ENCODE data around the gene CCDC191. TPM values are rescaled to one million over a fixed set of nuclear protein-coding genes. Genes with fewer than 3 reads are reported as not detected.

CCDC191 gene
- total RNA-seq, 1 donor from 2014 or later: 1.4 TPM

GRCh38 chr3:114058646-114059045 is 2.3 kb upstream of the CCDC191 start:
- DNase-seq (ENCODE audit: low read depth): no peak

DNA sequence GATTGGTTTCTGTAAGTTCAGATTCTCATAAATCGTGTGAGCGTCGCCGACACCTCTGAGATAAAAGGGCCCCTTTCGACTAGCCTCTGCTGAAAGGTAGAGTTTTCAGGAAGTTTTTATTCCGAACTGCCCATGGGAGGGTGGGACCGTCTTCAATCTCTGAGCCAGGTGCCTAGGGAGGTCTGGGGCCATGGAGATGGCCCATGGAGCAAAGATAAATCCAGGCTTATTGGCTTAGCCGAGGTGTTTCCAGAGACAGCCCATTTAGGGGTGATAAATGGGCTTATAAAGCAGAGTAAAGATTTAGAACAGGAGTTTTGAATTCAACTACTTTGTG is 653 bp upstream of the CCDC191 start:
- DNase-seq (ENCODE audit: low read depth): no peak

GRCh38 chr3:114052216-114052615 is 4.1 kb downstream of the CCDC191 start:
- no peak for DNase-seq (ENCODE audit: low read depth)

DNA sequence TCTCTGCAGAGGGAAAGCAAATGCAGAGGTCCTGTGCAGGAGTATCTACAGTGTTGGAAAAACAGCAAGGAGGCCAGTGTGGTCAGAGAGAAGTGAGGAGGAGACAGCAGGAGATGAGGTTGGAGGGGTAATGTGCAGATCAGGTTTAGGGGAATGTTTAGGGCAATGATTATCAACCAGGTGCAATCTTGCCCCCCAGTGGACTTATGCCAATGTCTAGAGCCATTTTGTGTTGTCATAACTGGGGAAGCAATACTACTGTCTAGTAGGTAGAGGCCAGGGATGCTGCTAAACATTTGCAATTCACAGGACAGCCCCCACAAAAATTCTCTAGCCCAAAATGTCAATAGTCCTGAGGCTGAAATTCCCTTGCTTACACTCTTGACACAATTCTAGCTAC is 13.1 kb downstream of the CCDC191 start:
- DNase-seq (ENCODE audit: low read depth): no peak

GRCh38 chr3:114035896-114036295 is 20.4 kb downstream of the CCDC191 start:
- no peak for DNase-seq (ENCODE audit: low read depth)

GRCh38 chr3:114034787-114035545 is 21.4 kb downstream of the CCDC191 start:
- no peak for DNase-seq (ENCODE audit: low read depth)

GRCh38 chr3:114034211-114034610 is 22.1 kb downstream of the CCDC191 start:
- DNase-seq (ENCODE audit: low read depth): no peak

- no peak for DNase-seq (ENCODE audit: low read depth)
Measured at GRCh38 chr3:114033721-114034120, 22.6 kb downstream of the CCDC191 start.

DNA sequence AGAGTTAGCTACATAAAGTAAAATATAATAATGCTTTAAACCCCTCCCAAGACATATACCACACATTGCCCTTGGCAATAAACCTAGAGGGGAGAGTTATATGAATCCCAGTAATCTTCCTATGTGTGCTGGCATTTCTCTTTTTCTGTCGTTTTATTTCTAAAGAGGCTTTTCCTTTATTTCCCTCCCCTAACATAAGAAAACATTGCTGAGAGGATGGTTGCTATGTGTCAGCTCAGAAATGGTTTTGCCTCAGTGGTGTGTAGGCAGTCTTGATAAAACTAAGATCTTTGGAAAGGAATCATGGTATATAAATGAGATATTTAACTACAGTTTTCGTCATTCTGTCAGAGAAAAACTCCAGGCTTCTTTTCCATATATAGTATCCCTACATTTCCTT is 30.0 kb downstream of the CCDC191 start:
- no peak for DNase-seq (ENCODE audit: low read depth)

DNA sequence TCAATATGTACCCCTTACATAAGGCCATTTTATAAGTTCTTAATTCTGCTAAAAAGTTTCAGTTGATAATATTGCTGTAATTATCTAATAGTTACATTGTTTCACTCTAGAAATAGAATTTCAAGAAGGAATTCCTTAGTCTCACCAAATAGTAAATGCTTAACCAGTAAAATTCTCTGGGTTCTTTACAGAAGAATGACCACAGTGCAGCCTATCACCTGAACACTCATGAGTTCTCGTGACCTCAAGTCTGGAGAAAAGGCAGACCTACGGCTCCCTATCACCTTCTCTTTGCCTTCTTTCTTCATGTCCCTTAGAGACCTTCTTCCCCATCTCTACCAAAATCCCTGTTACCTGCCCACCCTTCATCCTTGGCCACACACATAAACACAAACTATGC is 30.9 kb downstream of the CCDC191 start:
- no peak for DNase-seq (ENCODE audit: low read depth)

- DNase-seq (ENCODE audit: low read depth): no peak
Measured at GRCh38 chr3:114022145-114022802, 34.1 kb downstream of the CCDC191 start.

GRCh38 chr3:114020907-114021306 is 35.4 kb downstream of the CCDC191 start:
- no peak for DNase-seq (ENCODE audit: low read depth)

DNA sequence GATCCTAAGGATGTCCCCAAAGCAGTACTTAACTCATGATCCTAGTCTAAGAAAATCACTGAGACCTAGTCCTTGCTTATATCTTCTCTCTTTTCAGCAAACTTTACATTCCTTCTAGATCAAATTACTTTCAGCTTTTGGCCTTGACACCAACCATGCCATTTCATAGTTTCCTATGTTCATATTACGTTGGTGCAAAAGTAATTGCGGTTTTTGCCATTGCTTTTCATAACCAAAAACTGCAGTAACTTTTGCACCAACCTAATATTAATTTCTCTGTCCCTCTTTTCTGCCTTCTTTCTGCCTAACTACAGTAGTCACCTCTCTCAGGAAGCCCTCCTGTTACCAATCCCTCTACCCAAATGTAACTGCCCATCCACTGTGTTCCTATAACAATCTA is 36.8 kb downstream of the CCDC191 start:
- DNase-seq (ENCODE audit: low read depth): no peak

GRCh38 chr3:114014211-114014610 is 42.1 kb downstream of the CCDC191 start:
- DNase-seq (ENCODE audit: low read depth): no peak

DNA sequence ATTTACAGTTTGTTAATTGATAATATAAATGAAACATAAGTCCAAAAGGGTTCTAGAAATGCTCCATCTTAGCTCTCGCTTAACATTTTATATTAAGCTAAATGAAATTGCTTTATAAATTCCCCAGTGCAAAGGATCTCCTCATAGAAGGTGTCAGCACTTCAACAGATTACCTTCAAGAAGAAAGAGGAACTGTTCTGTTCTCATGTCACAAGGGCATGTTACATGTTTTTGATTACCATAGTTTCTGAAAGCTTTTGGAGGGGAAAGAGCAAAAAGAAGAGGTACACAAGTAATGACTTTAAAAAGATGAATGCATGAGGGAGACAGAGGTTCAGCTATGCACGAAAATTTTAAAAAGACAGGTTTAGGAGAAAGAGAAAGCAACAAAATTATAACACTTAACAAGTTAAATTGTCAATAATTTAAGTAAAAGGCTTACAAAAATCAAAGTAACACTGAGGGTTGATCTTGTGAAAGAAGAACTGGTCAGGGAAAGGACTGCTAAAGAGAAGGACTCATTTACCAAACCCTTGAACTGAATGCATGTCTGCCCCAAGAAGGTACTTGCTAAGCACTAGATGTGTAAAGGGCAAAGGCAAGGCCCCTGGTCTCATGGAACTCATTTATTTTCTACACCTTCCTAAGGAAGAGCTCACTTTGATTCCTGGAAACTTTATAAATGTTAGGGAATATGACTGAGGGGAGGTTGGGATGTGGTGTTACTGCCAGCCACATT is 45.1 kb downstream of the CCDC191 start:
- no peak for DNase-seq (ENCODE audit: low read depth)

DNA sequence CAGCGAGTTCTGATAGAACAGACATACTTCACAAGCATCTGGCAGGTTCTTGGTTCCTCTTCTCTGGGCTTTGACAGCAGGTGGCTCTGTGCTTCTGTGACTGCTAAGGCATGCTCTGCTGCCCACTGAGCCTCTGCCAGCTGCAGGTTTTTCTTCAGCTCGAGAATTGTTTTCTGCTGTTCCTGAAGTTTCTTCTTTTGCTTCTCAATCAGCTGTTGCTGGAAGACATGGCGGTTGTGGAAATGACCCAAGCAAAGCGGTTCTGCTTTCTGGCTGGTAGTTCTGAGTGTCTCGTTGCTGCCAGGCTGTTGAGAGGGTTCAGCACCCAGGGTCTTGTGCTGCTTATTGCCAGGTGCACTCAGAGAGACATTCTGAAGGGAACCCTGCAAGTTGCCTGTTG is 50.8 kb downstream of the CCDC191 start:
- no peak for DNase-seq (ENCODE audit: low read depth)

DNA sequence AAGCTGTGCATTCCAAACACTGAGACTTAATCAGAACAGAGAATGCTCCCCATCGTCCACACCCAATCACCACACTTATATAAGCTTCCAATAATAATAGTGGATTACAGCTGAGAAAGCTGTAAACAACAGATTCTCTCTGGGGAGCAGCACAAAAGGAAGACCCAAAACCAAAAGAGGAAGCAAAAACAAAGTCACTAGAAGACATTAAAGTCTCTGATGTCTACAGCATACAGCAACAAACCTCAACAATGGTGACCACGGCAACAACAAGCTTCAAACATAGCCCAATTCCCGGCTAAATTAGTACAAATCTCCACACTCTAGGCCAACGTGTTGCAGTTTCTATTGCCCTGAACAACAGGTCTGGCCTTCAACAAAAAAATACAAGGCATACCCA is 70.8 kb downstream of the CCDC191 start:
- no peak for DNase-seq (ENCODE audit: low read depth)

DNA sequence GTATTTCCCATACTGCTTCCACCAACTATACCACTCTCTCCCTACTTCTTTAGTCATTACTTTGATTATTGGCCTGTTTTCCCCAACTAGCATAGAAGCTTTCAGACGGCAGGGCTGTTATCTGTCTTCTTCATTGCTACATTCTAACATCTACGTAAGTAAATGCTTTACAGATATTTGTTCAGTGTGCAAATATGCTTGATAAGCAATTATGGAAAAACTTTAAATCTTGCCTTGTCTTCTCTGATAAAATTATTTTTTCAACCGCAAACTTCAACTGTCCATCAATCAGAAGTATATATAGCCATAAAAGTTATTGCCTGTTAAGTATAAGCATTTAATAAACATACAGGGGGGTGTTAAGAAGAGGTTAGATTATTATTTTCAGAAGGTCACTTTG is 72.8 kb downstream of the CCDC191 start:
- no peak for DNase-seq (ENCODE audit: low read depth)

DNA sequence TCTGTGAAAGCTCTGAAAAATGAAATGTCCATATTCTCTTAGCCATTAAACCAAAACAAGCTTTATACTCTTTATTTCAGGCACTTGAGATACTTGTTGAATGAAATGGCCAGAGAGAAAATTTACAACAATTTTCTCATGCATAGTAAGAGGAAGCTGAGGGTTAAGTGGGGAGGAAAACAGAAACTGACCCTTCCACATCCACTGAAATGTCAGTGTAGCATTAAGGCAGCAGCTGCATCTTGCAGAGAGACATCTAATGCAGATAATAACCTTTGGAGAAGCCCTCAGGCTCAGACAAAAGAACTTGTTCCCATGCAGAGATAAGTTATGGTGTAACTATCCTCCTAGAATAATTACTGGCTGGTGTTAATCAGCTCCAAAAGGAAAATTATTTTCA is 74.5 kb downstream of the CCDC191 start:
- DNase-seq (ENCODE audit: low read depth): no peak

- no peak for DNase-seq (ENCODE audit: low read depth)
Measured at GRCh38 chr3:113979916-113980315, 76.4 kb downstream of the CCDC191 start.

DNA sequence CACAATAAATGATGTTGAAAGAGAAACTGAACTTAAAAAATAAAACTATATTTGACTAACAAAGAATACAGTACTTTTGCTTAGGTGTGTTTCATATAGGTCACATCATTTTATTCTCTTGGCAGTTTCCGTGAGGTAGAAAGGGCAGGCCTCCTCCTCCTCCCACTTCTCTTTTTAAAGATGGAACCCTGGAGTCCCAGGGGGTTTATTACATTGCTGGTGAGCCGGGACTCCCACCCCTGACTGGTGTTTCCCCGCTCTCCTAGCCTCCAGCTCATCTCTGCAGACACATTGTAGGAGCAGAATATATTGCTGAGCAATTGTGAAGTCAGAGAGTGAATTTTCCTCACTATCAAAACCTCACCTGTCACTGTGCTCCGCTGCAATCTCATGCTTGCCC is 78.5 kb downstream of the CCDC191 start:
- no peak for DNase-seq (ENCODE audit: low read depth)

- DNase-seq (ENCODE audit: low read depth): no peak
Measured at GRCh38 chr3:113968986-113969385, 87.3 kb downstream of the CCDC191 start.

DNA sequence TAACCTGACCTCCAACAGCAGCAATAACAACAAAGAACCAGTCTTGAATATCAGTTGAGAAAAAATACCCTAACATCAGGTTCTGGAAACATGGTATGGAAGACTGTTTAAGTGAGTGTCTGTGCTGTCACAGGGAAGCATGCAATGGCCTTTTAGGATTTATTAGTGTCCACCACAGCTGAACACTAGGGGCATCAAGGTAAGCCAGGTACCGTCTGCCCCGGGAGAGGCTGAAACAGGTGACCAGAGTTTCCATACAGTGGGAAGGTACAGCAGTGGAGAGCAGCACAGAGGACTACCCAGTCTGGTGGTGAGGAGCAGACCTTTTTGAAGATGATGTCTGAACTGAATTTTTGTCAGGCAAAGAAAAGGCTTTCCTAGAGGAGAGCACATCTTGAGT is 90.2 kb downstream of the CCDC191 start:
- no peak for DNase-seq (ENCODE audit: low read depth)

All from myocyte (in vitro differentiated cells).